GM18499 (cell line): ENCODE measurements around the gene HLTF.
A peak's percentile ranks its signal among the peaks of the same experiment; 100 is the strongest.
"Not testable (repeated sequence)": the region's sequence is repeated elsewhere in the genome, so short reads cannot be mapped to it uniquely, and the experiment has no call there.

Experiments used
- ATAC-seq: cut with Tn5 transposase; IDR thresholded peaks from one replicate; pipeline ENCODE4 v1.9.1; 2021; ENCODE audit warnings: moderate number of reproducible peaks; ENCODE audit not compliant: insufficient read depth, unreplicated experiment

Gene HLTF

DNA sequence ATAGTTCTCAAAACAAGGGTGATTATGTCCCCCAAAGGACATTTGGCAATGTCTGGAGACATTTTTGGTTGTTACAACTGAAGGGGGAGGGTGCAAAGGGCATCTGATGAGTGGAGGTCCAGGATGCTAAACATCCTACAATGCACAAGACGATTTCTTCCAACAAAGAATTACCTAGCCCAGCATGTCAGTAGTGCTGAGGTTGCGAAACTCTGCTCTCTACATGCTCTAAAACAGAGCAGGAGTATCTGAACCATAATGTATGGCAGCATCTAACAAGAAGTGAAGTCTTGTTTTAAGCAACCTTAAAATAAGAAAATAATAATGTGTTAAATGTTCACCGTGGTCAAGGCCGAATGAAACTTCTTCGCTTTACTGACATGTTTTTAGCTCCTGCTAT, 88.0 kb downstream of the HLTF start:
- no peak for ATAC-seq

GRCh38 chr3:148997623-148998022, 88.7 kb downstream of the HLTF start:
- ATAC-seq, result no peak

DNA sequence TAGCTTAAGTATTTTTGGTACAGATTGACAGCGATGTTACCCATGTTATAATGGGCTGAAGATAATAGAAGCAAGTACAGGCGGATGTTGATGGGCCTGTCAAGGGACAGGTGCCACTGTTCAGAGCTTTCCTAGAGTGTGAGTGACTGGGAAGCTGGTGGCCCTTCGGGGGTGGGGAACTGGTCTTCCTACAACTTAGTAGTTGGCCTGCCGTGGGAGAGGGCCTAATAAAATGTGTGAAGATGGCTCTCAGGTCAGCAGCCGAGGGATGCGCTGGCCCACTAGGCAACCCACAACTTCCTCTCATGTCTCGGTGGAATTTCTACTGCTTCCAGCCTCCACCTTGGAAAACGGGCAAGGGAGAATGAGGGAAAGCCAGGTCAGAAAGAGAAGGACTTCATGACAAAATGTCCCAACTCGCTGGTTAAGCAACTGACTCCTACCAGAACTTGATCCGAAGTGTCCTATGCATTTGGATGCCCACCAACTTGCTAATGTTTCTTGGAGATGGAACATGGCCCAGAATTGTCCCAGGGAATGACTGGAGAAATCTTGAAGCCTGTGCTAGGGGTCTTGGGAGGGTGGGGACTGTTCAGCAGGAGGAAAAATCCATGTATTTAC, 93.6 kb downstream of the HLTF start:
- ATAC-seq, result no peak

- ATAC-seq, result peak; percentile 11
Measured at GRCh38 chr3:148992027-148992634, 94.2 kb downstream of the HLTF start.

DNA sequence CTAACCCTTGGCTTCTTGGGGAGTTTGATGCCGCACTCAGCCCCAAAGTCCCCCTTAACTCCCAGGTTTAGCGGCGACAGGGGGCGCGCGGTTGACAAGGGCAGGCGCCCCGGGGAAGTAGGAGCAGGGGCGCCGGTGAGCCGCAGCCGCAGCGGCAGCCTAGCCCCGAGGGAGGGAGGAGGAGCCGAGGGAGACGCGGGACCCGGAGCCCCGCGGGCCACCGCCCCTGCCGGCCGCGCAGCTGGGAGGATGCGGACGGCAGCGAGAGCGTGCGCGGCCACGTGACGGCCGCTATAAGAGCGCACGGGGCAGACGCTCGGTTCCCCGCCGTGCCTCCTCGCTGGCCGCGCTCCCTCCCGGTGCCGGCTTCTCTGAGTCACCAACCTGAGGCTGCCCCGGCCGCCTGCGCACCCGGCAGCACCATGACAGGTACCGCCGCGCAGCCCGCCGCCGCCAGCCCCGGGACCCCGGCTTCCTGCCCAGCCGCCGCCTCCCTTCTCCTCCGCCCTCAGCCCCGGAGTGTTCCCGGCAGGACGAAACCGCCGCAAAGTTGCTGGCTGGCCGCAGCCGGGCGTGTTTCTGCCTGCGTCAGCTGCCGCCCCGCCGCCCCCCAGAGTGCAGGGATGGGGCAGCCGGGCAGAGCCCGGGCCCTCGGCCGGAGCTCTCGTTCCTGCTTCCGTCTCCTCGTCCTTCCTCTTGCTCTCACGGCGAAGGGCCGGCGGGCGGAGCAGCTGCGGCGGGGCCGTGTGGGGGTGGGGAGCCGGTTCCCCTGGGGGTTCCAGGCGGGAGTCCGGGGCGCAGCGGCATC, 94.9 kb downstream of the HLTF start, which contains the start of gene GYG1:
Gene GYG1, plus strand, starts transcription at position 322 of the 808 bp plus-strand sequence. Its CDS starts 101 bp downstream, at position 423.
- ATAC-seq, result peak; percentile 56

DNA sequence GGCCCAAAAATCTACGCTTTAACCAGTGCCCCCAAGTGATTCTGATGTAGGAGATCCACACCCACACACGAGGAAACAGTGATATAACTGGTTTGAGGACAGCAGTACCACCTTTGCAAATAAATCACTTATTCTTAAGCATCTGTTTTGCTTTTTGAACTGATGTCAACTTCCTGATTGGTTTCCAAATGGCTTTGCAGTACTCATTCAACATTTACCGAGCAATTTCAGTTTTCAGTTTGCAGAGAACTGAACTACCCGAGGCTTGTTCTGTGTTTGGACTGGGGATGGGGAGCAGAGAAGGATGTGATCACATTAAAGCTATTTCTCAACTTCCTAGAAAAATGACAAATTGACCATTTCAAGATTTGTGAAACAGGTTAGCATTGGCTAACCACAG, 96.1 kb downstream of the HLTF start:
- ATAC-seq, result no peak

- not testable (repeated sequence) for ATAC-seq
Measured at GRCh38 chr3:148987551-148987950, 98.8 kb downstream of the HLTF start.

- ATAC-seq, result no peak
Measured at GRCh38 chr3:148981273-148981672, 105.1 kb downstream of the HLTF start.
